ENCODE results near the gene TBX1. TPM values are rescaled to one million over a fixed set of nuclear protein-coding genes. Genes with fewer than 3 reads are reported as not detected.

Gene TBX1
- total RNA-seq, 2 experiments from 2014 or later: 0.23 TPM; not detected in 1

DNA sequence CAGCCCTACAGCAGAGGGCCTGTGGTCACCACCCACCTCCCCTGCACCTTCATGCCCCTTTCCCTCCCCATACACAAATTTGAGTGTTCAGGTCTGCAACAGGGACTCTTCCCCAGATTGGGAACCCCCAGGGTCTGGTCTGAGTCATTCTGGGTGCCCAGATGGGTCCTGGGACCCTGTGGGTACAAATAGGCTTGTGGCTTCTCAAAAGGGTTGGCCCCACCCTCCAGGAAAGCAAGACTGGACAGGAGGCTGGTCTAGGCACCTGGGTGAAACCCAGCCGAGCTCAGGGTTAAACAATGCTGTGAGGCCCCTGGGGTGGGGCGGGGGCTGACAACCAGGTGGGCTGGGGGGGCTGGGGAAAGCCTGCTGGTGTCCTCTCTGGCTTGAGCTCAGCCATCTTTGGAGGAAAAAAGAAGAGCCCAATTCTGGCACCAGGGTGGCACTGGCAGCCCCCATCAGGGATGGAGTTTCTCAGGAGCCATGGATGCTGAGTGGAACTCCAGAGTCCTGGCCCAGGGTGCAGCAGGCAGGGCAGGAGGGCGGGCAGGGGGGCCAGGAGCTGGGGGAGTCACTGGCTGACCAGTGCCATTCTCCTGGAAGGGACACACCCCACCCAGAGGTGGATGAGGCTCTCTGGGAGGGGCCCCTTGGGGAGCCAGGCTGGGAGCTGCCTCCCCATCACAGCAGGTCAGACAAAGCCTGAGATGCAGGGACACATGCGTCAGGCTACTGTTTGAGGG lies 45.2 kb upstream of the TBX1 start:
- no peak for DNase-seq (ENCODE audit: low spot score)
- H4K20me1 ChIP-seq (ENCODE audit: insufficient read depth, low read length): no peaks in the 10 kb centered on the region
- no peaks in the 10 kb centered on the region for H3K9me2 ChIP-seq (ENCODE audit: insufficient read depth, low read length)
- H3K9me3 ChIP-seq (ENCODE audit: low read length): no peaks in the 10 kb centered on the region
- H2AFZ ChIP-seq (ENCODE audit: low read length): no peak overlapping the region
- no peak overlapping the region for H3K4me3 ChIP-seq (ENCODE audit: low read depth, low read length, poor library complexity, severe bottlenecking)
- H3K36me3 ChIP-seq (ENCODE audit: insufficient read depth, low read length): no peaks in the 10 kb centered on the region
- no peaks in the 10 kb centered on the region for H3K79me2 ChIP-seq (ENCODE audit: insufficient read depth, low read depth, low read length)
- ChIA-PET CTCF (ENCODE audit: unreplicated experiment) (no interaction called here), POLR2A (no interaction called here)
- TF ChIP-seq, protein P1, sequence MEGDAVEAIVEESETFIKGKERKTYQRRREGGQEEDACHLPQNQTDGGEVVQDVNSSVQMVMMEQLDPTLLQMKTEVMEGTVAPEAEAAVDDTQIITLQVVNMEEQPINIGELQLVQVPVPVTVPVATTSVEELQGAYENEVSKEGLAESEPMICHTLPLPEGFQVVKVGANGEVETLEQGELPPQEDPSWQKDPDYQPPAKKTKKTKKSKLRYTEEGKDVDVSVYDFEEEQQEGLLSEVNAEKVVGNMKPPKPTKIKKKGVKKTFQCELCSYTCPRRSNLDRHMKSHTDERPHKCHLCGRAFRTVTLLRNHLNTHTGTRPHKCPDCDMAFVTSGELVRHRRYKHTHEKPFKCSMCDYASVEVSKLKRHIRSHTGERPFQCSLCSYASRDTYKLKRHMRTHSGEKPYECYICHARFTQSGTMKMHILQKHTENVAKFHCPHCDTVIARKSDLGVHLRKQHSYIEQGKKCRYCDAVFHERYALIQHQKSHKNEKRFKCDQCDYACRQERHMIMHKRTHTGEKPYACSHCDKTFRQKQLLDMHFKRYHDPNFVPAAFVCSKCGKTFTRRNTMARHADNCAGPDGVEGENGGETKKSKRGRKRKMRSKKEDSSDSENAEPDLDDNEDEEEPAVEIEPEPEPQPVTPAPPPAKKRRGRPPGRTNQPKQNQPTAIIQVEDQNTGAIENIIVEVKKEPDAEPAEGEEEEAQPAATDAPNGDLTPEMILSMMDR (conservative IDR thresholded peaks at IDR 0.05; ENCODE audit: low read length): no peak
- no peak for TF ChIP-seq EZH2phosphoT487 (IDR thresholded peaks at IDR 0.05; ENCODE audit: borderline replicate concordance, low read depth, low read length)
- no peaks in the 10 kb centered on the region for H3K4me1 ChIP-seq (ENCODE audit: insufficient read depth, low read length, poor library complexity, severe bottlenecking)
- H3K27ac ChIP-seq (ENCODE audit: low read depth, low read length, poor library complexity, severe bottlenecking): no peak overlapping the region
- H3K4me2 ChIP-seq (ENCODE audit: low read length): no peak overlapping the region
- no TSS peak for BruUV-seq (replicated peaks)
- intact Hi-C loops (cut with micrococcal nuclease; ENCODE audit: unreplicated experiment): no loop called here

DNA sequence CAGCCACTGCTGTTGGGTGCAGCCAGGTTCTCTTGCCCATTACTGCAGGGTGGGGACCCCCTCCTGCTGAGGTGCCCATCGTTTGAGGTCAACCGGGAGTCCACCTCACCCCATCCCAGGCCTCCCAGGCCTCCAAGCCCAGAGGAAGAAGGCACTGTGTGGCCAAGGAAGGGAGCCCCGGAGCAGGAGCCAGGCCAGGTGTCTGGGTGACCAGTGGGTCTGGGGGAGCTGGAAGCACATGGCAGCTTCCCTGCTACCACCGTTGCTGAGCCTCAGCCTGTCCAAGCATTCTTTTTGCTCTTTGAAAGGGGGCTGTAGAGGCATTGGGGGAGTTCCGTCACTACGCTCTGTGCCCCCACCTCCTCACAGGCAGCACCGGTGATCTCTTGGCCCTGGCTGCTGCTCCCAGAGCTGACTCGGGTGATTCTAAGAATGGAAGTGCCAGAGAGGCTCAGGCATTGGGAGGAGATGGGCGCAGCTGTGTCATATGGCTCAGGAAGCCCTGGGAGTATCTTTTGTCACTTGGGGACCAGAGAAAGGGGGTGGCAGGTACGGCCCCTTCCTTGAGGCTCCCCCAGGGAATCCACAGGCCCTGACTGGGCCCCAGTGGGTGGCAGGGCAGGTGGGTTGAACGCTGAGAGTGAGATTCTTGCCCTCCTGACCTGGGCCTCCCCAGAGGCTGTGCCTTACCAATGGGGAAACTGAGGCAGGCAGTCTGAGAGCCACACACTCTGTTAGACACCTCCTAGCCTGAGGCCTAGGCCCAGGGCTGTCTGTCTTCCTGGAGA lies 44.3 kb upstream of the TBX1 start:
- ChIA-PET CTCF (ENCODE audit: unreplicated experiment) (no interaction called here), POLR2A (no interaction called here)
- Histone ChIP-seq H2AFZ (ENCODE audit: low read length) (no peak overlapping the region), H3K36me3 (ENCODE audit: insufficient read depth, low read length) (no peaks in the 10 kb centered on the region), H3K4me3 (ENCODE audit: low read depth, low read length, poor library complexity, severe bottlenecking) (no peak overlapping the region), H3K79me2 (ENCODE audit: insufficient read depth, low read depth, low read length) (no peaks in the 10 kb centered on the region), H3K9me3 (ENCODE audit: low read length) (no peaks in the 10 kb centered on the region), H3K9me2 (ENCODE audit: insufficient read depth, low read length) (no peaks in the 10 kb centered on the region), H4K20me1 (ENCODE audit: insufficient read depth, low read length) (no peaks in the 10 kb centered on the region), H3K27ac (ENCODE audit: low read depth, low read length, poor library complexity, severe bottlenecking) (no peak overlapping the region), H3K4me2 (ENCODE audit: low read length) (no peak overlapping the region), H3K4me1 (ENCODE audit: insufficient read depth, low read length, poor library complexity, severe bottlenecking) (no peaks in the 10 kb centered on the region)
- DNase-seq (ENCODE audit: low spot score): no peak
- TF ChIP-seq, protein P1 (conservative IDR thresholded peaks at IDR 0.05; ENCODE audit: low read length): no peak
- no peak for TF ChIP-seq EZH2phosphoT487 (IDR thresholded peaks at IDR 0.05; ENCODE audit: borderline replicate concordance, low read depth, low read length)
- BruUV-seq (replicated peaks): no TSS peak
- intact Hi-C loops (cut with micrococcal nuclease; ENCODE audit: unreplicated experiment): no loop called here

- TF ChIP-seq, protein P1 (conservative IDR thresholded peaks at IDR 0.05; ENCODE audit: low read length): no peak
- TF ChIP-seq EZH2phosphoT487 (IDR thresholded peaks at IDR 0.05; ENCODE audit: borderline replicate concordance, low read depth, low read length): no peak
- DNase-seq (ENCODE audit: low spot score): no peak
- no peaks in the 10 kb centered on the region for H4K20me1 ChIP-seq (ENCODE audit: insufficient read depth, low read length)
- no peak overlapping the region for H2AFZ ChIP-seq (ENCODE audit: low read length)
- intact Hi-C loops (cut with micrococcal nuclease; ENCODE audit: unreplicated experiment): no loop called here
- H3K4me3 ChIP-seq (ENCODE audit: low read depth, low read length, poor library complexity, severe bottlenecking): no peak overlapping the region
- H3K27ac ChIP-seq (ENCODE audit: low read depth, low read length, poor library complexity, severe bottlenecking): no peak overlapping the region
- ChIA-PET CTCF (ENCODE audit: unreplicated experiment) (no interaction called here), POLR2A (no interaction called here)
- no peaks in the 10 kb centered on the region for H3K9me3 ChIP-seq (ENCODE audit: low read length)
- H3K4me1 ChIP-seq (ENCODE audit: insufficient read depth, low read length, poor library complexity, severe bottlenecking): no peaks in the 10 kb centered on the region
- H3K9me2 ChIP-seq (ENCODE audit: insufficient read depth, low read length): no peaks in the 10 kb centered on the region
- H3K36me3 ChIP-seq (ENCODE audit: insufficient read depth, low read length): no peaks in the 10 kb centered on the region
- H3K4me2 ChIP-seq (ENCODE audit: low read length): no peak overlapping the region
- no TSS peak for BruUV-seq (replicated peaks)
- H3K79me2 ChIP-seq (ENCODE audit: insufficient read depth, low read depth, low read length): no peaks in the 10 kb centered on the region
These were observed 43.8 kb upstream of the TBX1 start for GRCh38 chr22:19716829-19717105.
